GM23338 (cell line): ENCODE results near the gene AFF1. TPM values are rescaled to one million over a fixed set of nuclear protein-coding genes. Genes with fewer than 3 reads are reported as not detected.
A peak's percentile ranks its signal among the peaks of the same experiment; 100 is the strongest.

Source experiments
- ATAC-seq: fragments of 200-7000 bp; cut with Tn5 transposase; 3 replicates; pipeline ENCODE4 v1.9.1; 2020
- DNase-seq: peaks from one replicate; pipeline ENCODE4 v3.0.0-alpha.2; 2015; ENCODE audit warnings: low spot score
- H2AFZ ChIP-seq: fragments of 200-600 bp; sonication (generic); 2 replicates; pipeline ENCODE4 v1.8.0; 2016; ENCODE audit warnings: antibody characterized with exemption, mild to moderate bottlenecking, moderate library complexity
- H3F3A ChIP-seq: fragments of 200-600 bp; sonication (generic); replicated peaks from 2 replicates; pipeline ENCODE4 v1.8.0; 2017; ENCODE audit warnings: antibody characterized with exemption, mixed run types, low read depth
- H3K27ac ChIP-seq: fragments of 200-600 bp; sonication (generic); 2 replicates; pipeline ENCODE4 v1.6.1; 2016; ENCODE audit warnings: low read depth
- H3K27me3 ChIP-seq: fragments of 200-600 bp; sonication (generic); 2 replicates; pipeline ENCODE4 v1.8.0; 2016; ENCODE audit warnings: mild to moderate bottlenecking, mixed run types, moderate library complexity; ENCODE audit not compliant: insufficient read depth
- H3K36me3 ChIP-seq: fragments of 200-600 bp; sonication (generic); 2 replicates; pipeline ENCODE4 v1.8.0; 2016; ENCODE audit warnings: mild to moderate bottlenecking; ENCODE audit not compliant: insufficient read depth
- H3K4me1 ChIP-seq: fragments of 200-600 bp; sonication (generic); 2 replicates; pipeline ENCODE4 v1.8.0; 2016; ENCODE audit warnings: mild to moderate bottlenecking, moderate library complexity; ENCODE audit not compliant: insufficient read depth
- H3K4me2 ChIP-seq: fragments of 200-600 bp; sonication (generic); 2 replicates; pipeline ENCODE4 v1.7.1; 2017; ENCODE audit warnings: mixed run types
- H3K4me3 ChIP-seq: fragments of 200-600 bp; sonication (generic); 2 replicates; pipeline ENCODE4 v1.6.1; 2016; ENCODE audit warnings: mixed run types
- H3K79me2 ChIP-seq: fragments of 200-600 bp; sonication (generic); replicated peaks from 2 replicates; pipeline ENCODE4 v1.8.0; 2017; ENCODE audit warnings: mild to moderate bottlenecking; ENCODE audit not compliant: insufficient read depth
- H3K9me2 ChIP-seq: fragments of 200-600 bp; sonication (generic); 2 replicates; pipeline ENCODE4 v1.8.0; 2017; ENCODE audit not compliant: insufficient read depth
- H4K20me1 ChIP-seq: fragments of 200-600 bp; sonication (generic); replicated peaks from 2 replicates; pipeline ENCODE4 v1.8.0; 2017; ENCODE audit warnings: mild to moderate bottlenecking; ENCODE audit not compliant: insufficient read depth
- H3K27ac Mint-ChIP-seq: 2 replicates; pipeline ENCODE4 v1.8.0; 2020; ENCODE audit warnings: inconsistent platforms, mild to moderate bottlenecking, moderate library complexity, mixed read lengths
- H3K27me3 Mint-ChIP-seq: 3 replicates; pipeline ENCODE4 v1.8.0; 2022; ENCODE audit warnings: low read depth, mild to moderate bottlenecking, moderate library complexity, mixed read lengths, inconsistent platforms; ENCODE audit not compliant: insufficient read depth, poor library complexity
- H3K36me3 Mint-ChIP-seq: 3 replicates; pipeline ENCODE4 v1.8.0; 2021; ENCODE audit warnings: low read depth, mild to moderate bottlenecking, inconsistent platforms, moderate library complexity, mixed read lengths
- H3K4me1 Mint-ChIP-seq: 3 replicates; pipeline ENCODE4 v1.8.0; 2020; ENCODE audit warnings: mild to moderate bottlenecking, inconsistent platforms, mixed read lengths
- H3K4me3 Mint-ChIP-seq: 3 replicates; pipeline ENCODE4 v1.8.0; 2021; ENCODE audit warnings: moderate library complexity, mild to moderate bottlenecking, inconsistent platforms, mixed read lengths
- H3K9me3 Mint-ChIP-seq: 3 replicates; pipeline ENCODE4 v1.8.0; 2020; ENCODE audit warnings: moderate library complexity, mild to moderate bottlenecking, inconsistent platforms, mixed read lengths
- STAT1 ChIP-seq: IDR thresholded peaks from one replicate; pipeline ENCODE4 v1.6.1; 2016; ENCODE audit warnings: antibody characterized with exemption; ENCODE audit not compliant: unreplicated experiment
- polyA plus RNA-seq: library from polyadenylated mRNA; unstranded; fragments of >200 nt; fragmentation: Nextera tagmentation; extraction: Ambion mirVana; gene quantifications from 2 replicates; pipeline ENCODE4 v1.2.1, GENCODE V29; 2016
- total RNA-seq: library from RNA; depleted of rRNA; stranded (reverse); fragments of >200 nt; shearing (Covaris generic); gene quantifications from 2 replicates; pipeline ENCODE4 v1.2.3, GENCODE V29; 2014
- TF ChIP-seq, protein P1 (sequence below): IDR thresholded peaks from one replicate; pipeline ENCODE4 v1.6.1; 2018; ENCODE audit warnings: antibody characterized with exemption; ENCODE audit not compliant: unreplicated experiment
- TF ChIP-seq, protein P2 (sequence below), 2 experiments: fragments of 200-600 bp in 1 of 2; sonication (generic) in 1 of 2; conservative IDR thresholded peaks; 2 replicates each; pipeline versions ENCODE4 v1.5.1 to v1.6.1; 2016 to 2017; ENCODE audit warnings: antibody characterized with exemption in 2 of 2, low read depth in 2 of 2, mild to moderate bottlenecking in 2 of 2, moderate library complexity in 1 of 2
- TF ChIP-seq, protein P3 (sequence below): fragments of 250-450 bp; sonication (Bioruptor Pico); IDR thresholded peaks from 2 replicates; pipeline ENCODE4 v1.5.0; 2020; ENCODE audit warnings: mild to moderate bottlenecking, moderate library complexity

AFF1 gene
- total and polyA plus RNA-seq, 2 experiments from 2014 or later, result 42.6 to 67.2 TPM

DNA sequence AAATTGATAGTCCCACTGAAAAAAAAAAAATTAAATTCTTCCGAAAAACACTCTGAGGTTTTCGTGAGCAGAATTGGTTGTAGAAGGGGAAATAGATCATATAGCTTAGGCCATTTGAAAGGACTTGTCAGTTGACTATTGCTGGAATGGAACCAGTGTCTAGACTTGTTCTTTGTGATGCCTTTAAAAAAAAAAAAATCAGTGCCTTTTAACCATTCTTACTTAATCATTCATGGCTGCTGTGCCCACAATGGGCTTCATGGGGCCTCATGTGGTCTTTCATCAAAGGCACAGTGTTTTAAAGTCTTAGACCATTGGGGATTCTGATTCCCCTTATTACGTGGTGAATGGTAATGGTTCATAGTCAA, 139.3 kb downstream of the AFF1 start:
- peaks cover 56% of the 10 kb centered on the region for H3K4me1 Mint-ChIP-seq
- Histone ChIP-seq H3K27ac (no peak overlapping the region), H3K4me3 (no peak overlapping the region), H3K9me2 (no peaks in the 10 kb centered on the region), H2AFZ (no peak overlapping the region), H3K27me3 (no peaks in the 10 kb centered on the region), H3F3A (no peaks in the 10 kb centered on the region), H3K79me2 (peaks cover 81% of the 10 kb centered on the region), H3K36me3 (no peaks in the 10 kb centered on the region), H3K4me1 (peaks cover 44% of the 10 kb centered on the region), H4K20me1 (peaks cover 22% of the 10 kb centered on the region; the same call in 1 of the 2 replicates), H3K4me2 (peak overlapping the region; percentile 26; the same call in 1 of the 2 replicates)
- no peak overlapping the region for H3K27ac Mint-ChIP-seq
- no peaks in the 10 kb centered on the region for H3K36me3 Mint-ChIP-seq
- no peak overlapping the region for H3K4me3 Mint-ChIP-seq
- peaks cover 1% of the 10 kb centered on the region for H3K27me3 Mint-ChIP-seq
- H3K9me3 Mint-ChIP-seq, result no peaks in the 10 kb centered on the region
- DNase-seq, result no peak
- peak; percentile 21; the same call in 2 of the 3 replicates for ATAC-seq
- TF ChIP-seq, protein P1, sequence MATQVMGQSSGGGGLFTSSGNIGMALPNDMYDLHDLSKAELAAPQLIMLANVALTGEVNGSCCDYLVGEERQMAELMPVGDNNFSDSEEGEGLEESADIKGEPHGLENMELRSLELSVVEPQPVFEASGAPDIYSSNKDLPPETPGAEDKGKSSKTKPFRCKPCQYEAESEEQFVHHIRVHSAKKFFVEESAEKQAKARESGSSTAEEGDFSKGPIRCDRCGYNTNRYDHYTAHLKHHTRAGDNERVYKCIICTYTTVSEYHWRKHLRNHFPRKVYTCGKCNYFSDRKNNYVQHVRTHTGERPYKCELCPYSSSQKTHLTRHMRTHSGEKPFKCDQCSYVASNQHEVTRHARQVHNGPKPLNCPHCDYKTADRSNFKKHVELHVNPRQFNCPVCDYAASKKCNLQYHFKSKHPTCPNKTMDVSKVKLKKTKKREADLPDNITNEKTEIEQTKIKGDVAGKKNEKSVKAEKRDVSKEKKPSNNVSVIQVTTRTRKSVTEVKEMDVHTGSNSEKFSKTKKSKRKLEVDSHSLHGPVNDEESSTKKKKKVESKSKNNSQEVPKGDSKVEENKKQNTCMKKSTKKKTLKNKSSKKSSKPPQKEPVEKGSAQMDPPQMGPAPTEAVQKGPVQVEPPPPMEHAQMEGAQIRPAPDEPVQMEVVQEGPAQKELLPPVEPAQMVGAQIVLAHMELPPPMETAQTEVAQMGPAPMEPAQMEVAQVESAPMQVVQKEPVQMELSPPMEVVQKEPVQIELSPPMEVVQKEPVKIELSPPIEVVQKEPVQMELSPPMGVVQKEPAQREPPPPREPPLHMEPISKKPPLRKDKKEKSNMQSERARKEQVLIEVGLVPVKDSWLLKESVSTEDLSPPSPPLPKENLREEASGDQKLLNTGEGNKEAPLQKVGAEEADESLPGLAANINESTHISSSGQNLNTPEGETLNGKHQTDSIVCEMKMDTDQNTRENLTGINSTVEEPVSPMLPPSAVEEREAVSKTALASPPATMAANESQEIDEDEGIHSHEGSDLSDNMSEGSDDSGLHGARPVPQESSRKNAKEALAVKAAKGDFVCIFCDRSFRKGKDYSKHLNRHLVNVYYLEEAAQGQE, result no peak
- TF ChIP-seq, protein P2, sequence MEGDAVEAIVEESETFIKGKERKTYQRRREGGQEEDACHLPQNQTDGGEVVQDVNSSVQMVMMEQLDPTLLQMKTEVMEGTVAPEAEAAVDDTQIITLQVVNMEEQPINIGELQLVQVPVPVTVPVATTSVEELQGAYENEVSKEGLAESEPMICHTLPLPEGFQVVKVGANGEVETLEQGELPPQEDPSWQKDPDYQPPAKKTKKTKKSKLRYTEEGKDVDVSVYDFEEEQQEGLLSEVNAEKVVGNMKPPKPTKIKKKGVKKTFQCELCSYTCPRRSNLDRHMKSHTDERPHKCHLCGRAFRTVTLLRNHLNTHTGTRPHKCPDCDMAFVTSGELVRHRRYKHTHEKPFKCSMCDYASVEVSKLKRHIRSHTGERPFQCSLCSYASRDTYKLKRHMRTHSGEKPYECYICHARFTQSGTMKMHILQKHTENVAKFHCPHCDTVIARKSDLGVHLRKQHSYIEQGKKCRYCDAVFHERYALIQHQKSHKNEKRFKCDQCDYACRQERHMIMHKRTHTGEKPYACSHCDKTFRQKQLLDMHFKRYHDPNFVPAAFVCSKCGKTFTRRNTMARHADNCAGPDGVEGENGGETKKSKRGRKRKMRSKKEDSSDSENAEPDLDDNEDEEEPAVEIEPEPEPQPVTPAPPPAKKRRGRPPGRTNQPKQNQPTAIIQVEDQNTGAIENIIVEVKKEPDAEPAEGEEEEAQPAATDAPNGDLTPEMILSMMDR (conservative IDR thresholded peaks at IDR 0.05; ENCODE audit: low read depth in 2 of 2), result no peak
- TF ChIP-seq, protein P3, sequence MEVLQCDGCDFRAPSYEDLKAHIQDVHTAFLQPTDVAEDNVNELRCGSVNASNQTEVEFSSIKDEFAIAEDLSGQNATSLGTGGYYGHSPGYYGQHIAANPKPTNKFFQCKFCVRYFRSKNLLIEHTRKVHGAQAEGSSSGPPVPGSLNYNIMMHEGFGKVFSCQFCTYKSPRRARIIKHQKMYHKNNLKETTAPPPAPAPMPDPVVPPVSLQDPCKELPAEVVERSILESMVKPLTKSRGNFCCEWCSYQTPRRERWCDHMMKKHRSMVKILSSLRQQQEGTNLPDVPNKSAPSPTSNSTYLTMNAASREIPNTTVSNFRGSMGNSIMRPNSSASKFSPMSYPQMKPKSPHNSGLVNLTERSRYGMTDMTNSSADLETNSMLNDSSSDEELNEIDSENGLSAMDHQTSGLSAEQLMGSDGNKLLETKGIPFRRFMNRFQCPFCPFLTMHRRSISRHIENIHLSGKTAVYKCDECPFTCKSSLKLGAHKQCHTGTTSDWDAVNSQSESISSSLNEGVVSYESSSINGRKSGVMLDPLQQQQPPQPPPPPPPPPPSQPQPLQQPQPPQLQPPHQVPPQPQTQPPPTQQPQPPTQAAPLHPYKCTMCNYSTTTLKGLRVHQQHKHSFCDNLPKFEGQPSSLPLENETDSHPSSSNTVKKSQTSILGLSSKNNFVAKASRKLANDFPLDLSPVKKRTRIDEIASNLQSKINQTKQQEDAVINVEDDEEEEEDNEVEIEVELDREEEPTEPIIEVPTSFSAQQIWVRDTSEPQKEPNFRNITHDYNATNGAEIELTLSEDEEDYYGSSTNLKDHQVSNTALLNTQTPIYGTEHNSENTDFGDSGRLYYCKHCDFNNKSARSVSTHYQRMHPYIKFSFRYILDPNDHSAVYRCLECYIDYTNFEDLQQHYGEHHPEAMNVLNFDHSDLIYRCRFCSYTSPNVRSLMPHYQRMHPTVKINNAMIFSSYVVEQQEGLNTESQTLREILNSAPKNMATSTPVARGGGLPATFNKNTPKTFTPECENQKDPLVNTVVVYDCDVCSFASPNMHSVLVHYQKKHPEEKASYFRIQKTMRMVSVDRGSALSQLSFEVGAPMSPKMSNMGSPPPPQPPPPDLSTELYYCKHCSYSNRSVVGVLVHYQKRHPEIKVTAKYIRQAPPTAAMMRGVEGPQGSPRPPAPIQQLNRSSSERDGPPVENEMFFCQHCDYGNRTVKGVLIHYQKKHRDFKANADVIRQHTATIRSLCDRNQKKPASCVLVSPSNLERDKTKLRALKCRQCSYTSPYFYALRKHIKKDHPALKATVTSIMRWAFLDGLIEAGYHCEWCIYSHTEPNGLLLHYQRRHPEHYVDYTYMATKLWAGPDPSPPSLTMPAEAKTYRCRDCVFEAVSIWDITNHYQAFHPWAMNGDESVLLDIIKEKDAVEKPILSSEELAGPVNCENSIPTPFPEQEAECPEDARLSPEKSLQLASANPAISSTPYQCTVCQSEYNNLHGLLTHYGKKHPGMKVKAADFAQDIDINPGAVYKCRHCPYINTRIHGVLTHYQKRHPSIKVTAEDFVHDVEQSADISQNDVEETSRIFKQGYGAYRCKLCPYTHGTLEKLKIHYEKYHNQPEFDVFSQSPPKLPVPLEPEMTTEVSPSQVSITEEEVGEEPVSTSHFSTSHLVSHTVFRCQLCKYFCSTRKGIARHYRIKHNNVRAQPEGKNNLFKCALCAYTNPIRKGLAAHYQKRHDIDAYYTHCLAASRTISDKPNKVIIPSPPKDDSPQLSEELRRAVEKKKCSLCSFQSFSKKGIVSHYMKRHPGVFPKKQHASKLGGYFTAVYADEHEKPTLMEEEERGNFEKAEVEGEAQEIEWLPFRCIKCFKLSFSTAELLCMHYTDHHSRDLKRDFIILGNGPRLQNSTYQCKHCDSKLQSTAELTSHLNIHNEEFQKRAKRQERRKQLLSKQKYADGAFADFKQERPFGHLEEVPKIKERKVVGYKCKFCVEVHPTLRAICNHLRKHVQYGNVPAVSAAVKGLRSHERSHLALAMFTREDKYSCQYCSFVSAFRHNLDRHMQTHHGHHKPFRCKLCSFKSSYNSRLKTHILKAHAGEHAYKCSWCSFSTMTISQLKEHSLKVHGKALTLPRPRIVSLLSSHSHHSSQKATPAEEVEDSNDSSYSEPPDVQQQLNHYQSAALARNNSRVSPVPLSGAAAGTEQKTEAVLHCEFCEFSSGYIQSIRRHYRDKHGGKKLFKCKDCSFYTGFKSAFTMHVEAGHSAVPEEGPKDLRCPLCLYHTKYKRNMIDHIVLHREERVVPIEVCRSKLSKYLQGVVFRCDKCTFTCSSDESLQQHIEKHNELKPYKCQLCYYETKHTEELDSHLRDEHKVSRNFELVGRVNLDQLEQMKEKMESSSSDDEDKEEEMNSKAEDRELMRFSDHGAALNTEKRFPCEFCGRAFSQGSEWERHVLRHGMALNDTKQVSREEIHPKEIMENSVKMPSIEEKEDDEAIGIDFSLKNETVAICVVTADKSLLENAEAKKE (CRISPR knock-in tag), result no peak
- no peak for TF ChIP-seq STAT1
